Measurements from ENCODE around the gene NPL.

NPL gene

GRCh38 chr1:182850319-182850718 is 60.7 kb downstream of the NPL start (continued):
- no peak for TF ChIP-seq CSDC2 (CRISPR knock-in tag; IDR thresholded peaks at IDR 0.05)
- TF ChIP-seq ZNF8 (CRISPR knock-in tag; IDR thresholded peaks at IDR 0.05), result no peak
- no peak for TF ChIP-seq ZNF565 (CRISPR knock-in tag; conservative IDR thresholded peaks at IDR 0.05; ENCODE audit: low read depth)
- TF ChIP-seq GLIS3 (CRISPR knock-in tag; IDR thresholded peaks at IDR 0.05), result no peak
- no peak for TF ChIP-seq ESRRG (CRISPR knock-in tag; IDR thresholded peaks at IDR 0.05)
- no peak for TF ChIP-seq BACH2 (CRISPR knock-in tag; IDR thresholded peaks at IDR 0.05; ENCODE audit: borderline replicate concordance)
- TF ChIP-seq ISL1 (CRISPR knock-in tag; IDR thresholded peaks at IDR 0.05), result no peak

DNA sequence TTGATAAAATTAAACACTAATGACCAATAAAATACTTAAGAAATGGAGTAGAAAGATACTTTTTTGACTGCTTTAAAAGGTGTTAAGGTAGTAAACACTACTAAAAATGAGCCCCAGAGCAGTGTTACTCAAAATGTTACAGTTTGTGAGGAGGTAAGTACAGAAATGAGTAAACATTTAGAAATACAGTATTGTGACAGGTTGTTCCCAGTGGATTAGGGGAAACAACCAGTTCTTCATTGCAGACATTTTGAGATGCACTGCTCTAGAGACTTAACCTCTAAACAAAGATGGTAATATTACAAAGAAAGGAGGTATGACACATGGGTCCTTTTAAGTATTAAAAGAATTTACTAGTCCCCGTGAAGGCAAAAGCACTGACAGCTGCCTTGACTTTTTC is 62.3 kb downstream of the NPL start:
- no peak for ATAC-seq
- TF ChIP-seq TSHZ2 (CRISPR knock-in tag; IDR thresholded peaks at IDR 0.05) (no peak), ZNF565 (CRISPR knock-in tag; conservative IDR thresholded peaks at IDR 0.05; ENCODE audit: low read depth) (no peak), POU6F1 (CRISPR knock-in tag; IDR thresholded peaks at IDR 0.05; ENCODE audit: borderline replicate concordance, low read depth) (no peak)
- TF ChIP-seq, protein P1, sequence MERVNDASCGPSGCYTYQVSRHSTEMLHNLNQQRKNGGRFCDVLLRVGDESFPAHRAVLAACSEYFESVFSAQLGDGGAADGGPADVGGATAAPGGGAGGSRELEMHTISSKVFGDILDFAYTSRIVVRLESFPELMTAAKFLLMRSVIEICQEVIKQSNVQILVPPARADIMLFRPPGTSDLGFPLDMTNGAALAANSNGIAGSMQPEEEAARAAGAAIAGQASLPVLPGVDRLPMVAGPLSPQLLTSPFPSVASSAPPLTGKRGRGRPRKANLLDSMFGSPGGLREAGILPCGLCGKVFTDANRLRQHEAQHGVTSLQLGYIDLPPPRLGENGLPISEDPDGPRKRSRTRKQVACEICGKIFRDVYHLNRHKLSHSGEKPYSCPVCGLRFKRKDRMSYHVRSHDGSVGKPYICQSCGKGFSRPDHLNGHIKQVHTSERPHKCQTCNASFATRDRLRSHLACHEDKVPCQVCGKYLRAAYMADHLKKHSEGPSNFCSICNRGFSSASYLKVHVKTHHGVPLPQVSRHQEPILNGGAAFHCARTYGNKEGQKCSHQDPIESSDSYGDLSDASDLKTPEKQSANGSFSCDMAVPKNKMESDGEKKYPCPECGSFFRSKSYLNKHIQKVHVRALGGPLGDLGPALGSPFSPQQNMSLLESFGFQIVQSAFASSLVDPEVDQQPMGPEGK (CRISPR knock-in tag; IDR thresholded peaks at IDR 0.05; ENCODE audit: borderline replicate concordance), result no peak

DNA sequence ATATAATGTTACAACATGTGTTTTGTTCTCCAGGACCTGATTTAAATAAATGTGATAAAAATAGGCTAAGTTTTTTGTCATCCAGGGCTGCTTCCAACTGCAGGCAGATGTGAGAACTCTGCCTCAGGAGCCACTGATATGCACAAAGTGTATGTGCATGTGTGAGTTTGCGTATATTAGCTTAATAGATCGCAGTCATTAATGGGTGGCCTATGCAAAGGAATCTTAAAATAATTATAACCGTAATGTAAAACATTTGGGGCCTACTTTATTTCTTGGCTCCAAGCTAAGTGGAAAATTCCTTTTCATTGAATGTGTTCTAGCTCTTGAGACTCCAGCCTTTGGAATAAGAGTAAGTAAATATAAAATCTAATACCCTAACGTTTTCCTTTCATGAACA is 66.3 kb downstream of the NPL start:
- TF ChIP-seq CSRNP3 (CRISPR knock-in tag; IDR thresholded peaks at IDR 0.05), result no peak
- TF ChIP-seq TOX (CRISPR knock-in tag; IDR thresholded peaks at IDR 0.05; ENCODE audit: borderline replicate concordance), result no peak
- no peak for TF ChIP-seq RARB (CRISPR knock-in tag; IDR thresholded peaks at IDR 0.05)
- no peak for TF ChIP-seq ZFP30 (CRISPR knock-in tag; IDR thresholded peaks at IDR 0.05)
- TF ChIP-seq ESRRG (CRISPR knock-in tag; IDR thresholded peaks at IDR 0.05), result no peak
- TF ChIP-seq, protein P1 (CRISPR knock-in tag; IDR thresholded peaks at IDR 0.05; ENCODE audit: borderline replicate concordance), result no peak
- TF ChIP-seq PPARA (CRISPR knock-in tag; IDR thresholded peaks at IDR 0.05; ENCODE audit: borderline replicate concordance), result no peak
- TF ChIP-seq ZNF70 (CRISPR knock-in tag; IDR thresholded peaks at IDR 0.05), result no peak
- TF ChIP-seq TCF4 (CRISPR knock-in tag; IDR thresholded peaks at IDR 0.05; ENCODE audit: borderline replicate concordance), result no peak
- TF ChIP-seq GLIS3 (CRISPR knock-in tag; IDR thresholded peaks at IDR 0.05), result no peak
- no peak for TF ChIP-seq BACH2 (CRISPR knock-in tag; IDR thresholded peaks at IDR 0.05; ENCODE audit: borderline replicate concordance)
- TF ChIP-seq, protein P2, sequence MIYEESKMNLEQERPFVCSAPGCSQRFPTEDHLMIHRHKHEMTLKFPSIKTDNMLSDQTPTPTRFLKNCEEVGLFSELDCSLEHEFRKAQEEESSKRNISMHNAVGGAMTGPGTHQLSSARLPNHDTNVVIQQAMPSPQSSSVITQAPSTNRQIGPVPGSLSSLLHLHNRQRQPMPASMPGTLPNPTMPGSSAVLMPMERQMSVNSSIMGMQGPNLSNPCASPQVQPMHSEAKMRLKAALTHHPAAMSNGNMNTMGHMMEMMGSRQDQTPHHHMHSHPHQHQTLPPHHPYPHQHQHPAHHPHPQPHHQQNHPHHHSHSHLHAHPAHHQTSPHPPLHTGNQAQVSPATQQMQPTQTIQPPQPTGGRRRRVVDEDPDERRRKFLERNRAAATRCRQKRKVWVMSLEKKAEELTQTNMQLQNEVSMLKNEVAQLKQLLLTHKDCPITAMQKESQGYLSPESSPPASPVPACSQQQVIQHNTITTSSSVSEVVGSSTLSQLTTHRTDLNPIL (CRISPR knock-in tag; IDR thresholded peaks at IDR 0.05; ENCODE audit: low read depth), result no peak
- TF ChIP-seq ISL1 (CRISPR knock-in tag; IDR thresholded peaks at IDR 0.05), result no peak
- peak; percentile 20; the same call in 2 of the 3 replicates for ATAC-seq
